SK-MEL-5 (cell line): ENCODE results near the gene ASB8. TPM values are rescaled to one million over a fixed set of nuclear protein-coding genes. Genes with fewer than 3 reads are reported as not detected.
"Not testable (repeated sequence)": the region's sequence is repeated elsewhere in the genome, so short reads cannot be mapped to it uniquely, and the experiment has no call there.

ENCODE experiments used
- DNase-seq: peaks from one replicate; pipeline ENCODE4 v3.0.0-alpha.2; 2016; ENCODE audit warnings: low read depth, low spot score
- in situ Hi-C: cut with HindIII; loops from 2 replicates; pipeline ENCODE4 v1.10.0; 2016; ENCODE audit warnings: low sequenced_read_pairs, high pct_unique_total_duplicates, low pct_unique_long_range_greater_than_20kb
- total RNA-seq: library from RNA; depleted of rRNA; stranded (reverse); fragments of >200 nt; shearing (Covaris generic); gene quantifications from 2 replicates; pipeline ENCODE4 v1.2.3, GENCODE V29; 2014

Gene ASB8
- total RNA-seq, 1 experiment from 2014 or later = 29.7 TPM

DNA sequence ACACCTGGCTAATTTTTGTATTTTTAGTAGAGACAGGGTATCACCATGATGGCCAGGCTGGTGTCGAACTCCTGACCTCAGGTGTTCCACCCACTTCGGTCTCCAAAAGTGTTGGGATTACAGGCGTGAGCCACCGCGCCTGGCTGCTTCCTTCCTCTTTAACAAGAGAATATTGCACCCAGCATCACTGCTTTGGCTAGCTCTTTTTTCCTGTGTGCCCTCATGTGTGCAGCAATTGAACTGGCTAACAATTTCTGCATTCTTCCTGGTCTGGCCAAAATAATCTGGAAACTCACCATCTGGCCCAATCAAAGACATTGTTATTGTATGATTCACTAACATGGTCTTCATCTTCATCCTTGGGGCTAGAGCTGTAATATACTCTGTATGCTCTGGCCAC, 2.7 kb upstream of the ASB8 start:
- in situ Hi-C loops = no loop called here
- no peak for DNase-seq

DNA sequence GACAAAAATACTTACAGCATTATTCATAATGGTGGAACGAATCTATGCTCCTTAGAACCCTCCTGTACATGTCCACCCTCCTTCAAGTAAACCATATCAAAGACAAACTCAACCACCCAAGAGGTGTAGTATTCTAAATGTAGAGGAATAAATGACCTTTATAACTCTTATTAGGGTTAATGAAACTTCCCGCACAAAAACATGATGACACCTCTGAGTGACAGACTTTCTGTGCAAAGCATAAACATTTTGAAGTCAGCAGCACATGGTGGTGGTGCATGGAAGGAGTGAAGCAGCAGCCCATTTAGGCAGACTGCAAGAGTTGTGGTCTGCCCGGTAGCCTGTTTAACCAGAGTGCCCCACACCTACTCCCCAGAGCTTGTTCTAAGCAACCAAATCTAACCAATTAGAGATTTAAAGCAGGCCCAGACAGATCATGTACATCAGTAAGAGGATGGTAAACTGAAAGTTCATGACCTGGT, 615 bp upstream of the ASB8 start:
- no peak for DNase-seq

DNA sequence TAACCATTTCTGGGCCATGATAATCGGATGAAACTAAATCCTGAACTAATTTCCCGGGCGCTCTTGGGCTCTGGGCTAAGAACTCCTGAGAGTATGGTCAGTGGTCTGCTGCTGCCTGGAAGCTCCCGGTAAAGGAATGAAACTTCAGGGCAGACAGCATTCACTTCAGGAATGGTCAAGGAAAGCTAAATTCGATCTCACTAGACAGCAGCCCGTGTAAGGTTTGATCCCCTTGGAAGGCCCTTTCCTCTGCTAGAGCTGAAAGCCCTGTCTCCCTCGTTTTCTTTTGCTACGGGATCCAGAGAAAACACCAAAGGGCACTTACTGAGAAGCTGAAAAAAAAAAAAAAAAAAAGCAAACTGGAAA, 680 bp downstream of the ASB8 start:
- in situ Hi-C loops = no loop called here
- no peak for DNase-seq

More for the DNA sequence above, 615 bp upstream of the ASB8 start:
- in situ Hi-C loops = no loop called here

DNA sequence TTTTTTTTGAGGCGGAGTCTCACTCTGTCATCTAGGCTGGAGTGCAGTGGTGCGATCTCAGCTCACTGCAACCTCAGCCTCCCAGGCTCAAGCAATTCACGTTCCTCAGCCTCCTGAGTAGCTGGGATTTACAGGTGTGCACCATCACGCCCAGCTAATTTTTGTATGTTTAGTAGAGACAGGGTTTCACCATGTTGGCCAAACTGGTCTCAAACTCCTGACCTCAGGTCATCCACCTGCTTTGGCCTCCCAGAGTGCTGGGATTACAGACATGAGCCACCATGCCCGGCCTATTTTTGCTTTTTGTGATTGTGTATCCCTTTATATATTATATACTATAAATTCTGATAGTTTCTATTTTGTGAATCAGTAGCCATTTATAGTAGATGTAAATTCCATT, 1.5 kb downstream of the ASB8 start:
- in situ Hi-C loops = not testable (repeated sequence)

DNA sequence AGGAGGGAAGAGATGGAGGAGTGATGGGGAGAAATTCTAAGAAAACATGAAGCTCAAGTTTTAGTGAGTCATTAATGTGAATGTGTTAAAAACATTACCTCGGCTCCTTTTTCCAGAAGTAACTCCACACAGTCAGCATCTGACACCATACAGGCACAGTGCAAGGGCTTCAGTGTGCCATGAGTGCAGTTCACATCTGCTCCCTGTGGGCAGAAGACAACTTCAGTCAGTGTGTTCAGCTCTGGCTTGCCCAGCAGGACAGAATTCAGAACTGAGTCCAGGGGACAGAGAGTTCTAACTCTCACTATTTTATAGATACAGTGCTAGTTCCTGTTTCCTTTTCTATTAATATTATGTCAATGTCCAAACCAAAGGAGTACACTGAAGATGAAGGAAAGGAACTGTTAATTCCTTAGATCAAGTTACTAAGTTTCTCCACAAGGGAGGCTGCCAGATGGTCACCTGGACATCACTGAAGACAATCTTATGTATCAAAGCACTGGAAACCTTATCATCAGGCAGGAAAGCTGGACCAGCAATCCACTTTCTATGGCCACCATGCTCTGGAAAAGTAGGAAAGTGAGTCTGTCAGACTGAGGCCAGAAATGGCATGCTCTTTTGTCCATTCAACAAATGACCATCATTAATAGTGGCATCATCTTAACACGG, 6.1 kb downstream of the ASB8 start:
- in situ Hi-C loops = no loop called here
- DNase-seq = no peak

More for the DNA sequence above, 1.5 kb downstream of the ASB8 start:
- not testable (repeated sequence) for DNase-seq

DNA sequence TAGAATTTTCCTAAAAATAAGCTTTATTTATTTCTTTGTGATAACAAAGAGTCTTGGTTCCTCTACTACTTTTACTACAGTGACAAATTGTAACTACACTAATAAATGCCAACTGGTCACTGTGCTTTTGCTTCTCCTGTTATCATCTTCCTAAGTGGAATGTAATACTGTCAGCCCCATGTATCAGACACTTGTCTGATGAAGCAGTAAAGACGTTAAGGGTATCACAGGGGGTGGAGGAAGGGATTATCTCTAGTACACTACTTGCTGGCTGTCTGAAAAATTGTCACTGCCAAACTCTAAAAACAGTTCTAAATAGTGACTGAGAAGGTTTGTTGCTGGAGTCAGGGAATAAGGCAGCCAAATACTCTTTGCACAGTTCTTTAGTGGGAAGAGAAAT, 11.3 kb downstream of the ASB8 start:
- DNase-seq = no peak
- in situ Hi-C loops = no loop called here

DNA sequence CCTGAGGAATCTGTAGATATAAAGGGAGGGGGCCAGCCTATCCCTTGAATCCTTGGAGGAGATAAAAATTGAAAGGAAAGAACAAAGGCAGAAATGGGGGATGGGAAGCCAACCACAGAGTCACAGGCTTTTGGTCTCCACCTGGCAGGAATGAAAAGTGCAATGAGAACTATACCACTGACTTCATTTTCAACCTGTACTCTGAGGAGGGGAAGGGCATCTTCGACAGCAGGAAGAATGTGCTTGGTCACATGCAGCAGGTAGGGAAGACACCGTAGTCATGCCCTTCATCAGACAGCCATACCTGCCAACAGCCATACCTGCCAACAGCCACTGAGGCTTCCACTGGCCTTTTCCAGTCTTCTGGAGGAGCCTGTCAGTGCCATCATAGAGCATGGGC, 13.4 kb downstream of the ASB8 start:
- in situ Hi-C loops = no loop called here
- DNase-seq = no peak

DNA sequence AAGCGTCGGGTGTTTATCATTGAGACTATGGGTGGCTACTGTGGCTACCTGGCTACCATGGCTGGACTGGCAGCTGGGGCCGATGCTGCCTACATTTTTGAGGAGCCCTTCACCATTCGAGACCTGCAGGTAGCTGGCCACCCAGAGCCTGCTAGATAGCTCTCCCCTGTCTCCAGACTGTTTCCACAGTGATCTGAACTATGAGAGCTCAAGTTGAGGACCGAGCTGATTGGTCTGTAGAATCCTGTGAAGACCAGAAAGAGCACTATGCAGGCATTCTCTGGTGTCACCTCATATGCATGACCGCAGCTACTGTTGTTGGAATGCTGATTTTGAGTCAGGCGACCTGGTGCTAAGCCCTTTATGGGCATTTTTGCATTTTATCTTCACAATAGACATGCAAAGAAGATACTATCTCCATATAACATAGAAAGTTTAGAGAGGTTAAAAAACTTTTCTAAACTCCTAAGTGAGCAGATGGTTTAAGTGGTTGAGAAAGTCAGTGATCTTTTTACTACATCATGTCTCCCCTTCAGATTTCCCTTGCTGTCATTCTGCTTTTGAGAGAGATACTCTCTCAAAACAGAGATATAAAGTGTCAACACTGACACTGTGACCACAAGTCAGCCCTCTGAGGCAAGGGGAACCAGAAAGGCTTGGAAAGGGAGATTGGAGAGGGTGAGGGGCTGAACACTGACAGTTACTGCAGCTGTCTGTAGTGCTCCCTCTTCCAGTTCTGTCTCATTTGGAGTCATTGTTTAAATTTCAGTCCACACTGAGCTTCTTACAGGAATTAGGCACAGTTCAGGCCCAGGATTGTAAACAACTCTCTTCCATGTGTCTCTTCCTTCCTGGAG, 14.3 kb downstream of the ASB8 start:
- in situ Hi-C loops = no loop called here

DNA sequence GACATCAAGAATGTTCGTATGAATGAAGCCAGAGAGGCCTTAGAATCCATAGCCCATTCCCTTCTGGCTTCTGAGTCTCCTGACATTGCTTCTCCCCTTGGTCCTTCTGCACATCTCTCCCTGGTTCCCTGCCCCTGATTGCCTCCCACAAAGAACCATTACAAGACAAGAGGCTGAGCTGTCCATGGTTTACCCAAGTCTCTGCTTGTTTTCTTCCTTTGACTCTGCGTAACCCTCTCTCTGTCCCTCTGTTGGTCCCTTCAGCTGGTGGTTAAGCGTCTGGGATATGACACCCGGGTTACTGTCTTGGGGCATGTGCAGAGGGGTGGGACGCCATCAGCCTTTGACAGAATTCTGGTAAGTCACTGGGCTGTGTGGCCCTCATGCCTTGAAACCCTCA, 22.3 kb downstream of the ASB8 start:
- in situ Hi-C loops = no loop called here

More for the DNA sequence above, 14.3 kb downstream of the ASB8 start:
- no peak for DNase-seq

DNA sequence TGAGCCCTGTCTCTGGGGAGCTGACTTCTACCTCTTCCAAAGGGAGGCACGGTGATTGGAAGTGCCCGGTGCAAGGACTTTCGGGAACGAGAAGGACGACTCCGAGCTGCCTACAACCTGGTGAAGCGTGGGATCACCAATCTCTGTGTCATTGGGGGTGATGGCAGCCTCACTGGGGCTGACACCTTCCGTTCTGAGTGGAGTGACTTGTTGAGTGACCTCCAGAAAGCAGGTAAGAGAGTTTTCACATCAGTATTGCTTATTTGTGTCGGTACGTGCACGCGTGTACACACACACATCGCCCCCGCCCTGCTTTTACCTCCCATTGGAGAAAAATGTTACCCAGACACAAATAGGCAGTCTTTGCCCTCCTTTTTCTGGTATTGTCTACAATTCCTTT, 24.5 kb downstream of the ASB8 start:
- DNase-seq = no peak
- in situ Hi-C loops = no loop called here

More for the DNA sequence above, 22.3 kb downstream of the ASB8 start:
- DNase-seq = no peak

DNA sequence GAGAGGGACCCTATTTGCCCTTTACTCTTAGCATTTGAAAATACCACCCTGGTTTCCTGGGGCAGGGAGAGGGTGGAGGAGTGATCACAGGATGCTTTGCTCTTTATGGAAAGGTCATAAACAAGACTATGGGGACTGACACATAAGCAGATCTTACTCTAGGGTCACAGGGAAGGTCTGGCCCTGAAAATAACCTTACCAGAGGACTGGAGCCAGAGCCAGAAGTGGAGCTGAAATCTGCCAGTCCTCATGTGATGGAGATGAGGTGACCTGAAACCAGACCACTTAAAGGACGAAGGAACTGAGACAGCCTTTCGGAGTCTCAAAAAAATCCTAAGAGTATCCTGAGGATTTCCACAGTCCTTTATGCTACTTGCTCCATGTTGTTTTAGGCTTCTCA, 25.8 kb downstream of the ASB8 start:
- in situ Hi-C loops = no loop called here
- DNase-seq = no peak

DNA sequence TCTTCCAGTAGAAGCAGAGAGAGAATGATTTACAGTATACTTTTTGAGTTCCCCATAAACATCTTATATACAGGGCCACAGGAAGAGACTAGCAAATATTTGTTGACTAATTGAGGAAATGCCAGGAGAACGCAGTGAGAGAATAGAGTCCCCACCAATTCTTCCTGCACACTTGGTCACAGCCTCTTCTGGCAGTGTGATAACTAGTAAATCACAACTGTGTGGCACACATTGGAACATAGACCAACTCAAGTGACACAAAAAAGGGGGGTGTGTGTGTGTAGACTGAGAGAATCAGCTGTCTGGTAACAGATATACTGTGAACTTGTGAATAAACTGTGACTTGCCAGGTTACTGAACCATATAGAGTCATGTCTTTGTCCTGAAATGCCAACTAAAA, 27.9 kb downstream of the ASB8 start:
- DNase-seq = no peak

DNA sequence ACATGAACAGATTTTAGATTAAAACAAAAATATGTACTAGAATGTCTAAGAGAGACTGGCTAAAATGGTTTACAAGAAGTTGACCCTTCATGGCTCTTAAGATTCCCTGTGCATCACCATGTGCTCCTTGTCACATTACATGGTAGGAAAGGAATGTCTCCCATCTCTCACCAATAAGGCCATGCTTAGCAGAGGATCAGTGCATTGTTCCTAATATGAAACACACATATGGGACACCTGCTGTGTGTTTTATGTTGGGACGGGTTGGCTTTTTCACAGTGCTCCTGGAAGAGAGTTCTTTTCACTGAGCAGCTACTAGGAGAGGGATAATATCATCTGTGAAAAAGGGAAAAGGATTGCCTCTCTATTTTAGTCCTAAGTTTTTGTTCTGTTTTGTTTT, 28.5 kb downstream of the ASB8 start:
- DNase-seq = no peak
- in situ Hi-C loops = no loop called here

More for the DNA sequence above, 27.9 kb downstream of the ASB8 start:
- in situ Hi-C loops = no loop called here

DNA sequence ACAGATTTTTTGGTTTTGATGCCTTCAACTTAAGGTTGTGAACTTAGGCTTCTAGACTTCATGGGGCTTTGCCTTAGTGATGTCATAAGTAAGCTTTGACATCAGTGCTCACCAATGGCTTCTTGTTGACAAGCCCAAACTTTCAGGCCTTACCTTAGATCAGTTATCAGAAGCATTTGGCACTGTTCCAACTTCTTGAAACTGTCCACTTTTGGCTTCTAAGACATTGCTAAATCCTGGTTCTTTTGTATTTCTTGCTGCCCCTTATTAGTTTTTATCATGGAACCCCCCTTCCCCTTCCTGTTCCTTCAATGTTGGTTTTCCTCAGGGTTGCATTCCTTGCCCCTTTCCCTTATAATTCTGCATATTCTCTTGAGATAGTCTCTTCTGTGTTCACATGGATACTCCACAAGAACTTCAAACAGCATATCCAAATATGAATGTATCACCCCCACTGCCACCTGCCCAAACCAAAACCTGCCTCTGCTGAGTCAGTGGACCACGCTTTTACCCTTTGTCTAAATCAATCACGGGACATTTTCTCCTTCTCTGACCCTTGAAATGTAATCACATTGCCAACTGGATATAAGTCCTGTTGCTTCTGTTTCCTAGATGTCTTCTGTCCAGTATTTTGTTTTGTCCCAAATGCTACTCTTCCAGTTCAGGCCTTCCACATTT, 30.2 kb downstream of the ASB8 start:
- no peak for DNase-seq
- in situ Hi-C loops = no loop called here

DNA sequence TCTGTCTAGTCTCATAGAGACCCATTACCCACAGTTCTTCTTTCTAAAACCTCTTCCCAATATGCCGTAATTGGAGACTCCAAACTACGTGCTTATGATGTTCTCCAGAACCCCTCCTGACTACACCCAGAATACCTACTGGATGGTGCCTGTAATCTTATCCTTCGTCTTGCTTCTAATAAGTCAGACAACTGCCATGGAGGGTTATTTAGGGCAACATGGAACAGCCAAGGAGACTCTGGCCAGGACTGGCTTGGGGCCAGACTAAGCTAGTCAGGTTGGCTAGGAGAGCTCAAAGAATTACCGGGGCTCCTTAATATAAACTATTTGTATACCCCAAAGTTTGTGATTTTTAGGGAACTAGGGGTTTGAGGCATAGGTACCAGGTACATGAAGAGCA, 31.3 kb downstream of the ASB8 start:
- DNase-seq = no peak

DNA sequence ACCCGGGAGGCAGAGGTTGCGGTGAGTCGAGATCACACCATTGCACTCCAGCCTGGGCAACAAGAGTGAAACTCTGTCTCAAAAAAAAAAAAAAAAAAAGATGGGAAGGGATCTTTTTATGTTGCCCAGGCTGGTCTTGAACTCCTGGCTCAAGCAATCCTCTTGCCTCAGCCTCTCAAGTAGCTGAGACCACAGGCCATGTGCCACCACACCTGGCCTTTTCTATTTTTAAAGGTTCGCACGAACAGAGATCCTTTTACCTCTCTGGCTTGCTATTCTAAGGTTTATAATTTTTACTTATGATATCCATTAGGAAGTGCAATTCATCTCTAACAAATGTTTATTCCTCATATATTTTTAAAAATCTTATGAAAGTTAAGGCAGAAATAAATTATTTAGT, 31.8 kb downstream of the ASB8 start:
- in situ Hi-C loops, DNase-seq: not testable (repeated sequence)

More for the DNA sequence above, 31.3 kb downstream of the ASB8 start:
- in situ Hi-C loops = no loop called here

DNA sequence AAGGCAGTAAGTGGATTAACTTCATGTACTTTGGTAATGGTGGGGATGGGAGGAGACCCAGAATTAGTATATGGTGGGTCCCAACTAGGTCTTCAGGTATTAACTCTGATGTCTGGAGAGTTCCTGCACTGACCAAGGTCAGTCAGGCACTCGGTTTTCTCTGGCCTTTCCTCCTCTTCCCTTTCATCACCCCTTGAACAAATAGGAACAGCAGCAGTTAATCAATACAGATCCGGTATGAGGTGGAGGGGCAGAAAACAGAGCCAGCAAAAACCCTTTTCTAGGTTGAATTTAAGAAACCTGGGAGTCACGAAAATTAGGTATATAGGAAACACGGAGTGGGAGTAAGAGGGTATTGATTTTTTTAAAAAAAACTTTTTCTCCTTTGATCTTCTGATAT, 34.1 kb downstream of the ASB8 start:
- in situ Hi-C loops = no loop called here

DNA sequence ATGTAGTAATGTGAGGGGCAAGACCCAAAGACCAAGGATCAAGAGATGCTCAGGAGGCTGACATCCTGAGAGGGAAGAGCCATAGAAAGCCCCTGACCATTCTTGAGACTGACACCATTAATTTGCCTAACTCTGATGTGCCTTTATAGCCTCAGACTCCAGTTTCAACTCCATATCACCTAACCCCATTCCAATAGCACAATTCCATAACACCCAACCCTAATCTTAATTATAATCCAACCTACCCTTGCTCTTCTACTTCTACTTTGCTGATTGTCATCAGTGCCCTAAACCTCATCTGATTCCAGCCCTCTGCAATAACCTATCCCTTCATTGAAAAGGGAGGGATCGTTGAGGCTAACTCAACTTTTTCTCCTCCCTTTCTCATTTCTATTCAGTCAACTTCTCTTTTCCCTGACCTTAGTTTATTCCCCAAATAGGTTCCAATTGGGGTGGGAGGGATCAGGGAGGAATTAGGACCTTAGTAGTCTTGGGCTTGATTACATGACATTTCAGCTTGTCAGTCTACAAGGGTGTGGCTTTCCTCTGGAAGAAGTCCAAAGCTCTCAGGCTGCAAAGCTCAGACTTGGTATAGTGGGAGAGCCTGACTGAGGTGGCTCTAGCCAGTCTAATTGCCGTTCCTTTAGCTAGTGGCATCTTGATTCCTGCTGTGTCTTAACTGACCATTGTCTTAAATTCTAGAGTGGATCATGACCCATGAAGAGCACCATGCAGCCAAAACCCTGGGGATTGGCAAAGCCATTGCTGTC, 35.1 kb downstream of the ASB8 start:
- no peak for DNase-seq
- in situ Hi-C loops = no loop called here

More for the DNA sequence above, 34.1 kb downstream of the ASB8 start:
- DNase-seq = no peak
